Hepatocyte (in vitro differentiated cells): ENCODE data around the gene SLC47A1.

Experiments
- EZH2 ChIP-seq: fragments of 200-600 bp; sonication (generic); IDR thresholded peaks from 2 replicates; pipeline ENCODE4 v1.6.1; 2016; ENCODE audit warnings: antibody characterized with exemption, mild to moderate bottlenecking, borderline replicate concordance
- EZH2phosphoT487 ChIP-seq: fragments of 200-600 bp; sonication (generic); IDR thresholded peaks from one replicate; pipeline ENCODE4 v1.6.1; 2018; ENCODE audit warnings: antibody characterized with exemption, mild to moderate bottlenecking, low read depth, moderate library complexity; ENCODE audit not compliant: unreplicated experiment, severe bottlenecking
- TF ChIP-seq, protein P1 (sequence below): fragments of 200-600 bp; sonication (generic); IDR thresholded peaks from 2 replicates; pipeline ENCODE4 v1.5.1; 2016; ENCODE audit warnings: antibody characterized with exemption, mild to moderate bottlenecking; ENCODE audit not compliant: poor library complexity

DNA sequence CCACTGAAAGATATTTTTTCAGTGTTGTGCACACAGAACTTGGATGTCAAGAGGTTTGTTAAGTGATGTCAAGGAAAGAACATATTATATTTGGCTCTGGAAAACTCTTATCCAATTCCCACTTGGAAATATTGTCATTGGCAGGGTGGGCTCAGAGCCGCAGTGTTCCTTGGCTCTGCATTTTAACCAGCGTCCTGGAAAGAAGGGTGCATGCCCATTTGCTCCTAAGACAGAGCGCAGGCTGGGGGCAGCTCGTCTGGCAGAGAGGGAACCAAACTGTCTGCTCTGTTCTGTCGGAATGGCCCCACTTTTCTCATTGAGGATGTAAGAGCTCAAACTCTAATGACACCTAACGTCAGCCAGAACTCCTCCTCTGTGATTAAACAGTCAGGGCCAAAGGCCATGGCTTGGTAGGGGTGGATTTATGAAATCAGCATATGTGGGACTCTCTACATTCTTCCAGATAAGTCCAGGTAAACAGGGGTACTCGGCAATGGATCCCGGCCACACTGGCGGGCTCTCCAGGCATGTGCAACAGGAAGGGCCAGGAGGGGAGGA, 18.0 kb downstream of the SLC47A1 start:
- TF ChIP-seq, protein P1, sequence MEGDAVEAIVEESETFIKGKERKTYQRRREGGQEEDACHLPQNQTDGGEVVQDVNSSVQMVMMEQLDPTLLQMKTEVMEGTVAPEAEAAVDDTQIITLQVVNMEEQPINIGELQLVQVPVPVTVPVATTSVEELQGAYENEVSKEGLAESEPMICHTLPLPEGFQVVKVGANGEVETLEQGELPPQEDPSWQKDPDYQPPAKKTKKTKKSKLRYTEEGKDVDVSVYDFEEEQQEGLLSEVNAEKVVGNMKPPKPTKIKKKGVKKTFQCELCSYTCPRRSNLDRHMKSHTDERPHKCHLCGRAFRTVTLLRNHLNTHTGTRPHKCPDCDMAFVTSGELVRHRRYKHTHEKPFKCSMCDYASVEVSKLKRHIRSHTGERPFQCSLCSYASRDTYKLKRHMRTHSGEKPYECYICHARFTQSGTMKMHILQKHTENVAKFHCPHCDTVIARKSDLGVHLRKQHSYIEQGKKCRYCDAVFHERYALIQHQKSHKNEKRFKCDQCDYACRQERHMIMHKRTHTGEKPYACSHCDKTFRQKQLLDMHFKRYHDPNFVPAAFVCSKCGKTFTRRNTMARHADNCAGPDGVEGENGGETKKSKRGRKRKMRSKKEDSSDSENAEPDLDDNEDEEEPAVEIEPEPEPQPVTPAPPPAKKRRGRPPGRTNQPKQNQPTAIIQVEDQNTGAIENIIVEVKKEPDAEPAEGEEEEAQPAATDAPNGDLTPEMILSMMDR = no peak
- TF ChIP-seq EZH2 = no peak
- no peak for TF ChIP-seq EZH2phosphoT487
